HPDE6-E6E7 (cell line): ENCODE measurements around the gene SRC.

Source experiments
- DNase-seq: peaks from one replicate; pipeline ENCODE4 v3.0.0; 2011; ENCODE audit warnings: missing footprints; ENCODE audit errors: extremely low spot score

The SRC gene

DNA sequence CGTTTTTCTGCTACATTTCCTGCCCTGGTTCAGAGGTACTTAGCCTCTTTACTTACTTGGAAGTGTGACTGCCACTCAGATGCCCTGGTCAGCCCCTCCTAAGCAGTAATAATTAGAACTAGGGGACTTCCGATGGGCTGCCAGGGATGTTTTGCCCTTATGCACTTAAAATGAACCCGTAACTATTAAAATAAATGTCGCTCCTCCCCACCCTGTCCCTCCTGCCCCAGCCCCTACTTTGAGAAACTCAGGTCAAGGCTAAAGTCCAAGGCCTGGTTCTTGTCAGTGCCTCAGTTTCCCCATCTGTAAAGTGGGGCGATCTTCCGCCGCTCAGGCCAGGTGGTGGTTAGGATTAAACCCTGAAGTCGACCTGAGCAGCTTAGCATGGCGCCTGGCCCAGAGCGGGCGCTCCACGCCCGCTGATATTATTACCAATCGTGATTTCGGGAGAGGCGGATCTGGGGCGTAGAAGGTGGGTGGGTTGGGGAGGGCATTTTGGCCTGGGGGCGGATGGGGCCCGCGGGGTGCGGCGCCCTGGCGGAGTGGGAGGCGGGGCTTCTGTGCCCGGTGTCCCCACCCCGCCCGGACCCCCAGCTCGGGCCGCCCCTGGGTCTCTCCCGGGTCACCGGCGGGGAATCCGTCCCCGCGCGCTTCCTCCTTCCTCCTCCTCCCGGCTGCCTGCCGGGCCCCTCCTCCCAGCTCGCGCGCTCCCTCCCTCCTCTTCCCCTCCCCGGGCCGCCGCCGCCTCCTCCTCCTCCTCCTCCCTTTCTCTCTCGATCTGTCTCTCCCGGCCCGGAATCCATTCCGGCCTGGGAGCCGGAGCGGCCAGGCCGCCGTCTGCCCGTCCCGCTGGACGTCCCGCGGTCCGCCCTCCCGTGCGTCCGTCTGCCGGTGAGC is at the start of gene SRC:
Gene SRC, plus strand, starts transcription at position 802 of the 897 bp plus-strand sequence. CDS start 38,014 bp downstream, outside the sequence.
- DNase-seq, result peak; percentile 76

DNA sequence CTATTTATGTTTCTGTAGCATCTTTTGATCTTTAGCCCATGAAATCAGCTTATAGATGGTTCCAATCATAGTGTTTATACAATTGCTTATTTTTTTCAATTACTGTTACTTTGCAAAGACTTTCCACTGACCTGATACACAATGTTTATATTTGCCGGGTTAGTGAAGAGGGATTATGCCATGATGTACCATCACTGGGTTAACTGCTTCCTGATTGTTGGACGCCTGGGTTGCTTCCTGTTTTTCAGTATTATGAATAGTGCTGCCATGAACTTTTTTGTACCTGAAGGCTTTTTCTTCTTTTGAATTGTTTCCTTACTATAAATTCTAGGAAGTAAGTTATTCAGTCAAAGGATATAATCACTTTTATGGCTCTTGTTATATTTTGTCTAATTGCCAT is 49.6 kb upstream of the SRC start:
- no peak for DNase-seq

DNA sequence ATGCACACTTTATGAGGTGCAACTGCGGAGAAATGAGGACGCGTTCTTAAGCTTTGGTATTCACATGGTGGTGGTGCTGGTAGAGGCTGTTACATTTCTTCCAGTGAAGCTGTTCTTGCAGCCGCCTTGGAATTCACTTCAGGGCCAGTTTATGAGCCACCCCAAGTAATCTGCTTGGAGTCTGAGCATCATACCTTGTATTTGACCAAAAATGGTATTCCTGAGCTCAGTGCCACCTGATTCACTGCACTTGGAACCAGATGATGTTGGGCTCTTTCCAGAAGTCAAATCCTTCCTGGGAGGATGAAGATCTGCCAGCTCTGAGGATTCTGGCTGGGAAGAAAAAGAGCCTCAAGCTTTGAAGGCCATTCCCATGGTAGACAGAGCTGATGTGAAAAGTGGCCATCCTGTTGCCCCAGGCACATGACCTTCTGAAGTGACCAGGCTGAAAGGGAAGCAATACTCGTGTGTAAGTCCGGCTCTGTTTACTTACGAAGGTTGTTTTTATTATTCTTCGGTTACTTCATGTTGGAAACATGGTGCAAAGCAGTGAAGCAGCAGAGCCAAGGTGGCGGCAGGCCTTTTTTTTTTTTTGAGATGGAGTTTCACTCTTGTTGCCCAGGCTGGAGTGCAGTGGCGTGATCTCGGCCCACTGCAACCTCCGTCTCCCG is 48.7 kb upstream of the SRC start:
- no peak for DNase-seq

DNA sequence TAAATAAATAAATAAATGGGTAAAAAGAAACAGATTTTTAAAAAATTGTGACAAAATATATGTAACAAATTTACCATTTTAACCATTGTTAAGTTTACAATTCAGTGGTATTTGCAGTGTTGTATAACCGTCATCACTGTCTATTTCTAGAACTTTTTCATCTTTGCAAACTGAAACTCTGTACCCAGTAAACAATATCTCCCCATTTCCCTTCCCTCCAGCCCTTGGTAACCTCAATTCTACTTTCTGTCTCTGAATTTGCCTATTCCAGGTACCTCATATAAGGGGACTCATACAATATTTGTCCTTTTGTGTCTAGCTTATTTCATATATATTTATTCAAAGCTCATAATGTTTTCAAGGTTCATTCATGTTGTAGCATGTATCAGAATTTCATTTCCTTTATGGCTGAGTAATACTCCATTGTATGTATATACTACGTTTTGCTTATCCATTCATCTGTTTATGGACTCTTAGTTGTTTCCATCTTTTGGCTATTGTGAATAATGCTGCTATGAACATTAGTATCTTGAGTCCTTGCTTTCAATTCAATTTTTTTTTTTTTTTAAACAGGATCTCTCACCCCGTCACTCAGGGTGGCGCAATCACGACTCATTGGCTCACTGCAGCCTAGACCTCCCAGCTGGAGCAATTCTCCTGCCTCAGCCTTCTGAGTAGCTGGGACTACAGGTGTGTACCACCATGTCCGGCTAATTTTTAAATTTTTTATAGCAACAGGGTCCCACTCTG is 47.6 kb upstream of the SRC start:
- no peak for DNase-seq

DNA sequence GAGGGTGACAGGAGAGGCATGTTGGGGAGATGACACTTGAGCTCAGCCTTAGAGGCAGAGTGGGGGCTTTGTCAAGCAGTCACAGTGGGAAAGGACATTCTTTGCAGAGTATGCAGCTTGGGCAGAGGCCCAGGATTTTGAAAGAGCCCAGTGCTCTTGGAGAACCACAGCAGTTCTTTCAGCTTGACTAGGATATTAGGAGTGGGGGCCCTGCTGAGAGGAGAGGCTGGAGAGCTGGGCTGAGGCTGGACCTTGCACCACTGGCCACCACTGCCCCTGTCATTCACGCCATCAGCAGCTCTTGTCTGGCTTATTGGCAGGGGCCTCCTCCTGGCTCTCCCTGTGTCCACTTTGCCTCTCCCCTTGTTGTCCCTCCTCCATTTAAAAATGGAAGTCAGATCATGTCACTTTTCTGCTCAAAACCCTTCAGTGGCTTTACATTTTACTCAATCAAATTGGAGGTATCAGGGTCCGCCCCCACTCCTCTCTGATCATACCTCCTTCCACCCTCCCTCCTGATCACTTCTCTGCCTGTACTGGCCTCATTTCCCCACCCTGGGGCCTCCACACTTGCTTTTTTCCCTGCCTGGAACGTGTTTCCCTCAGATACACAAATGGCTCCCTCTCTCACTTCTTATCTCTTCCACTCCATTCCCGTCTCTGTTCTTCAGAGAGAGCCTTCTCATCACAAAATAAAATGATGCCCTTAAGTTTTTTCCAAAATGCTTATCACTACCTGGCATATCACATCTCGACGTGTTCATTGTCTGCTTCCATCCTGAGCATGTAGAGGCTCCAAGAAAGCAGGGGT is 46.0 kb upstream of the SRC start:
- DNase-seq, result no peak

DNA sequence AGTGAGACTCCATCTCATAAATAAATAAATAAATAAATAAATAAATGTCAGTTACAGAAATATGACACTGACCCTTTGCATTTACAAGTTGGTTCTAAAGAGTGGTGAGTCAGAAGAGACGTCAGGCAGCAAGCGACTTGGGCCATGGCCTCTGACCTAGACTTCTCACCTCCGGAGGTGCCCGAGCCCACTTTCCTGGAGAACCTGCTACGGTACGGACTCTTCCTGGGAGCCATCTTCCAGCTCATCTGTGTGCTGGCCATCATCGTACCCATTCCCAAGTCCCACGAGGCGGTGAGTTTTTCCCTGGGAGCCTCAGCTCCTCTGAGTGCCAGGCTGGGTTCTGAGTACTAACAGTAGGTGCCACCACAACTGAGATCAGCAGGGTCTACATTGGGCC is 44.8 kb upstream of the SRC start:
- DNase-seq, result no peak

DNA sequence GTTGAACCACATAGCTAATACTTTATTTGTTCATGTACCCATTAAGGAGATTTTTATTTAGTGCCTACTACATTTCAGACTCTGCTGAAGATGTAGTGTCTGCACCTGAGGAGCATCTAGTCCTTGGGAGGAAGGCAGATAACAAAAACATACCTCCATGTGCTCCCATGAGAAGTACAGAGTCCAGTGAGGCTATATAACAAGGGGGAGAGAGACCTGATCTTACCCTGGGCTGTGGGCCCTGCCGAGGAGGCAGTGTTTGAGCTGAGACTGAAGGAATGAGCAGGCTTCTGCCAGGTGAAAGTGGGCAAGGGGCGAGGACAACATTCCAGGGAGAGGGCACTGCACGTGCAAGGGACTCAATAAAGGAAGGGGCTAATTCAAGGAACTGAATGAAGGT is 44.4 kb upstream of the SRC start:
- DNase-seq, result no peak

DNA sequence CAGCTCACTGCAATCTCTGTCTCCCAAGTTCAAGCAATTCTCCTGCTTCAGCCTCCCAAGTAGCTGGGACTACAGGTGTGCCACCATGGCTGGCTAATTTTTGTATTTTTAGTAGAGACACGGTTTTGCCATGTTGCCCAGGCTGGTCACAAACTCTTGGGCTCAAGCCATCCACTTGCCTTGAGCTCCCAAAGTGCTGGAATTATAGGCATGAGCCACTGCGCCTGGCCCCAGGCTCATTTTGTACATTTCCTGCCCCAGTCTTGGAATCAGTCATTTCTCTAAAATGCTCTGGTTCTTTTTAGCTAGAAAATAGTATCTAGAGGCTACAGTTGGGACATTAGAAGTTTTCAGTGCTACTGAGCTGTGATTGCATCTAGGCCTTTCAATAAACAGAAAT is 43.0 kb upstream of the SRC start:
- DNase-seq, result no peak

DNA sequence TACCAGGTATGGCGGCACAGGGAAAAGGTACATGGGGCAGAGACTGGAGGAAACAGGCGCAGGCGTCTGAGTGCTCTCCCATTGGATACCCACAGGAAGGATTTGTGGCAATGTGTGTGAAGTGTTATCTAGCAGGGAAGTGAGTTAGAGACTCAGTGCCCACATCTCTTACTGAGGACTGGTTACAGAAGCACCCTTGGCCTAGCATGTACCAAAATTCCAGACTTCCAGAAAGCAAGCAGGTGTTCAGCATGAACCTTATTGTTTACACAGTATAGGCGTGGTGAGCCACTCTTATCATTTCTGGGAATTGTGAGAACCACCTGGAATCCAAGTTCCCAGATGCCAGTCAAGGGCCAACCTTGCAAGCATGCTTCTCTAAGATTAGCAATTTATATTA is 42.3 kb upstream of the SRC start:
- no peak for DNase-seq

DNA sequence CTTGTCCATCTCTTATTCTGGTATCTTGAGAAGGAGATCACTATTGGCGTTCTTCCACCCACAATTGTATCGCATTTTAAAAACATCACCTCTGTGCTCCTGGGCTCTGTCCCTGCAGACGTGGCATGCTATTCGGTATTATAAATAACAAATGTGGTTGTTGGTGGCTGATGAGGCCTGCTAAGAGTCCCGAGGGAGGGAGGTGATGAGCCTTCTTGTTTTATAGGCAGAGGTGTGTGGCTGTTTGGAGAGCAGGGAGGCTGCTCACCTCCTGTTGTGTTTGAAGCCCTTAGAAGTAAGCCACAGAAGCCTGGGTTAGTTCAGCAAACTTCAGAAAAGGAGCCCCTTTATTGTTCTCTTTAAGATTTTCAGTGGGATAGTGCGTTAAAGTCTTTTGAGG is 40.9 kb upstream of the SRC start:
- no peak for DNase-seq

DNA sequence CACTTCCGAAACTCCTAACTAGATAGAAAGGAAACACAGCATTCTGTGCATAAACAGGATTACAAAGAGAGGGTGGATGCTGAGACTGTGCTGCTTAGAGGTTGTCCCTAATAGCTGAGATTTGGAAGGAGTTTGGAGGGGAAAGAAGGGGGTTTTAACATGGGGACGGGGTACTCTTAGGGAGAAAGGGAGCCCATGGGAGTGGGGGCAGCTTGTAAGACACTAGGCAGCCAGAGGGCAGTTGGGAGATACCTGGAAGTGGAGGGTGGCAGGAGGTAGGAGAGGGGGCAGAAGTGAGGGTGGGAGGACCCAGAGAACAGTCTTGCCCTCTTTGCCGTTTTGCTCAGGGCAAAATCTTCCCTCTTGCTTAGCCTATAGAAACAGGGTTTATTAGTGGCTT is 40.1 kb upstream of the SRC start:
- no peak for DNase-seq

DNA sequence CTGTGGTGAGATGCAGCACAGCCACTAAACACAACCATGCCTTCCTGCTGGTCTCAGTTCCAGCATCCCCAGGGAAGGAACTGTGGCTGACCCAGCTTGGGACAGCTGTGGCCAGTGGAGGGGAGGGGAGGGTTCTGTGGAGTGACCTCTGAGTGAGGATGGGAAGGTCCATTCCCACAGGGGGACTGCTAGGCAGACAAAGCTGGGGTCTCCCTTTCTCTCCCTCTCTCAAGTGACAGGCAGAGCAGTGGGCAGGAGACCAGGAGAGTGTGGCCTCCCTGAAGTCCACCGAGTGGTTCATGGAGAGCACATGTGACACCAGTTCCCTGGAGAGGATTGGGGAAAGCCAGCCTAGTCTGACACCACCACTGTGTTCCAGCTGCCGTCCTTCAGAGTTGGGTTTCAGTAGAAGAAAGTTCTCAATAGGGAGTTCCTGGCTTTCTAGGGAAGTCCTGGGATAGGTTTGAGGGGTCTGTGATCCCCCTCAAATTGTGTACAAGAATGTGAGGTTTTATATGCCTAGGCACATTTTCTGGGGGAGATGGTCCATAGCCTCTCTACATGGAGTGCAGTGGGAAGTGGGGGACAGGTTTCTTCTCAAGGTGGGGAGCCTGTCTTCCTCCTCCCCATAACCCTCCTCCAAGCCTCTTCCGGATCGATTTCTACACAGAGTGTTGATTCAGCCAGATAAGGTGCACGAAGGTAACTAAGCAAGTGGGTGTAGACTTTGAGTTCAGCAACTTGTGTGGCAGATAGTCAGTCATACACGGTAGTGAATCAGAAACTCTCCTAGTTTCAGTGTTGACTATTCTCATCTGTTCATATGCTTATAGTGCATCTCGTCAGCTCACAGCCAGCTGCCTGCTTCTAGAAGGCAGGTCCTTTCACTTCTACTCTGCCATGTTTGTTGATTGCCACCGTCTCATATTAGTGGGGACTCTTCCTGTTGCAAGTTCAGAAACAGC is 37.6 kb upstream of the SRC start:
- DNase-seq, result no peak

DNA sequence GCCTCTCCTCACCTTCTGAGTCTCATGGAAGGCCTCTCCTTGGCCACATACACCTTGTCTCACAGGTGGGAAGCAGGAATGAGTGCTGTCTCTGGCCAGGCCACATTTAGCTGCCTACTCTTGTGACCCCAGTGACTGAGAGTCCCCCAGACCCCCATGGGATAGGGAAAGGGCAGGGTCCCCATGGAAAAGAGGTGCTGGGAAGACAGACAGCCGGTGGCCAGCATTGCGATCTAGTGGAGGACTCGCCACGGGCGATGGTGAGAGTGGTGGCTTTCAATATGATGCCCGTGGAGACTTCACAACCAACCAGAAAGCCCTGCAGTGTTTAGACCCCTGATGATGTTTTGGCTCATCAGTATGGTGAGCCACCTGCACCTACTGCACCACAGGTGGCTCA is 36.6 kb upstream of the SRC start:
- no peak for DNase-seq

DNA sequence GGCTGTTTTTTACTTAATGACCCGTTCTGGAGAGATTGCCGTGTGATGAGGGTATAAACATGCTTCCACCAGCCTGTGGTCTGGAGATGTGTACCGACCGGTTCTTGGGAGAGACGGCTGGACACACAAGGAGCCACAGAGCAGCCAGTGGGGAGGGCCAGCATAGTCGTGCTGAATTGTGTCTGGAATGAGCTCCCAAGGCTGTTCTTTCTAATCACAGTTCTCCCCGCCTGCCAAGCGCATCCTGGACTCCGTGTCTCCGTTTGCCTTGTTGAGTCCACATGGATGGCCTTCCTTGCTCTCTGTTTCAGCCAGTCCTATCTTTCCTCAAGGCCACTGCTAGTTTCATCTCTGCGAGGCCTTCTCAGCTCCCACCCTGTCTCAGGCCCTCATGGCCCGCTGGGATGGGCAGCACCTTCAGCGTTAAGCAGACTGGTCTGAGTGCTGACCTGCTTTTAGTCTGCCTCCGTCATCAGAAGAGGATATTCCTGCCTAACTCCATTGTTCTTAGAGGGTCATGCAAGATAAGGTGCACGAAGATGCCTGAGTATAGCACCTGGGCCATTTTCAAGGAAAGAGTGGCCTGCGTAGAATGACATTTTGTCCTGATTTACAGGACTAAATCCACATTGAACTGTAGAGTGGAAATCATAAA is 35.9 kb upstream of the SRC start:
- DNase-seq, result no peak

DNA sequence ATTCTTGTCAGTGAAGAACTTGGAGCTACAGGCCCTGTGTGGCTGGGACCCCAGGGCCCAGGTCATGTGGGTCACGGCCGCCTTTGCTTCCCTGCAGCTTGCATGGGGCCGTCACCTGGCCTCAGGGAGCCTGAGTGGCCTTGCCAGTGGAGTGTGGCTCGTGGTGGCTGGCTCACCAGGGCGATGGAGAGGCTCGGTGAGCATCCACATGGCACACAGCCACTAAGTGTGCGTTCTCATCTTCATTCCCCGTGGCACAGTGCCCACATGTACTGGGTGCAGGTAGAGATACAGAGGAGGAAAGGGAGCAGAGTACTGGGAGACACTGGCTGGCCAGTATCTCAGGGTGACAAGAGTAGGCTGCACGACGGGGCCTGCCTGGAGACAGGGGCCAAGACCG is 35.0 kb upstream of the SRC start:
- DNase-seq, result no peak

DNA sequence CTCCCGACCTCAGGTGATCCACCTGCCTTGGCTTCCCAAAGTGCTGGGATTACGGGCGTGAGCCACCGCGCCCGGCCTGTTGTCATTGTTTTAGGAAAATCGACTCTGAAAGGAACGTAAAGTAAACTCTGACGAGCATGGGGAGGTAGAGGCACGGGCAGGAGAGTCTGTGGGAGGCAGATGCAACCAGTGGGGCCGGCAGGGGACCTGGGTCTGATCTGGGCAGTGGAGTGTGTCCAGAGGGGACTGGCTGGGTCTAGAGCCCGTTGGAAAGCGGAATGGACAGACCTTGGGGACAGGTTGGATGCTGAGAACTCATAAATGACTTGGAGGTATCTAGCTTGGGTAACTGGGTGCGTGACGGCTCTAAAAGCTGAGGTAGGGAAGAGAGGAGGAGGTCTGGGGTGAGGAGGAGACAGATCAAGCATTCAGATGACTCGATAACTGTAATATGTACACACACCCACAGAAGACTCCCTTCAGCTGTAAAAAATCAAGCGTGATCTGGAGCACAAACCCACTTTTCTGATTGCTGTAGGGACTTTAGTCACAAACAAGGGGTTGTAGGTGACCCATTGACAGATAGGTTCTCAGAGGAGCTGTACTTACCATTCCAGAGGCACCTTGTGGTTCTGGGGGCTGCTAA is 34.1 kb upstream of the SRC start:
- no peak for DNase-seq

DNA sequence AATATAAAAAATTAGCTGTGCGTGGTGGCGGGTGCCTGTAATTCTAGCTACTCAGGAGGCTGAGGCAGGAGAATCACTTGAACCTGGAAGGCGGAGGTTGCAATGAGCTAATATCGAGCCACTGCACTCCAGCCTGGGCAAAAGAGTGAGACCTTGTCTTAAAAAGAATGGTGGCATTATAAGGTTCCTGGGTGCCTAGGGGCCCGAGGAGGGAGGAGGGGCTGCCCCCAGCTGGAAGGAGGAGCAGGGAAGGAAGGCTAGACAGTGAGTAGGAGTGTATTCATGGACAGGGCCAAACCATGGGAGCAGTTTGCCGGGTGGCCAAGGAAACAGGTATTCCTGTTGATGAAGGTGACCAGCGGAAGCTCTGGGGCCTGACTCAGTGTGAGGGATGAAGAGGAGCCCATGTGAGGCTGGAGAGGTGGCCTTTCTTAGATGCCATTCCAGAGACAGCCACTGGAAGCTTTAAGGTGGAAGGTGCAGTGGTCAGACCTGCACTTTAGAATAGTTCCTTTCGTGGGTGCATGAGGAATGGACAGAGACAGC is 32.3 kb upstream of the SRC start:
- no peak for DNase-seq

DNA sequence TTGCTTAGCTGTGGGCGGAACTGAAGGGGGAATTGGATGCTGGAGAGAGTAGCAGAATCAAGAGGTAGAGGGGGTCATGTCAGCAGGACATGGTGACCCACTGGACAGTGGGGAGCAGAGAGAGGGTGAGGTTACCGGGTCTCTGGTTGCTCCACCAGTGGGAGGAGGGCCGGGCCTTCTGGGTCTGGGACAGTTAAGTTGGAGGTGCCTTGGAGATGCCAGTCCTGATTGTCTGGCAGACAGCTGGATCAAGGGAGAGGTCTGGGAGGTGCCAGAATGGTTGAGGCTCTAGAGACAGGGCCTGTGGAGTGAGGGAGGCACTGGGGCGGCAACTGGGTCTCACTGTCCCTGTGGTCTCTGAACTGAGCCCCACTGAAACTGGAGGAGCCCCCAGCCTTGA is 31.8 kb upstream of the SRC start:
- no peak for DNase-seq

DNA sequence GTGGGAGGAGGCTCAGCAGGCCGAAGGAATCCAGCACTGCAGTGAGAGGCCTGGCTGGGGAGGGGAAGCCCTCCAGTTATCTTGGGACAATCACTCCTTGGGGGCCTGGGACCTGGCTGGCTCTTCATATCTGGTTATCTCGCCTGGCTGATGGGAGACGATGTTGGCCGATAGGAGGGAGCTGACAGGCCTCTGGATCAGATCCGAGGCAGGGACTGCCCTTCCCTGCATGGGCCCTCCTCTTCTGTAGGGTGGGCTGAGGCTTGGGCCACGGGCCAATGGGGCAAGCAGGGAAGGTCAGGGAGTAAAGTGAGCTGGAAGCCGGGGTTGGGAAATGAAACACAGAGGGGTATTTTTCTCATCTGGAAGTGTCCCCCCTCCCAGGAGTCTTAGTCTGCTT is 31.3 kb upstream of the SRC start:
- DNase-seq, result no peak
